GM12891 (cell line): ENCODE results near the gene YPEL2.

ENCODE experiments used
- DNase-seq: peaks from one replicate; pipeline ENCODE4 v3.0.0; 2011; ENCODE audit warnings: low spot score; ENCODE audit not compliant: insufficient read length
- FAIRE-seq: peaks from 2 replicates; lab custom pipeline; 2011; peaks lifted over from hg19 to GRCh38; lab: Jason Lieb, UNC
- PAX5 ChIP-seq: IDR thresholded peaks from 2 replicates; pipeline ENCODE4 v1.6.1; 2011; ENCODE audit warnings: low read length, moderate library complexity, mild to moderate bottlenecking; ENCODE audit not compliant: insufficient read depth, severe bottlenecking
- POLR2A ChIP-seq: IDR thresholded peaks from 2 replicates; pipeline ENCODE4 v1.6.1; 2011; ENCODE audit warnings: low read depth, low read length, control low read depth
- POLR2AphosphoS5 ChIP-seq: IDR thresholded peaks from 2 replicates; pipeline ENCODE4 v1.6.1; 2011; ENCODE audit warnings: low read depth, low read length, control low read depth
- POU2F2 ChIP-seq: IDR thresholded peaks from 2 replicates; pipeline ENCODE4 v1.6.1; 2011; ENCODE audit warnings: low read depth, mild to moderate bottlenecking, control low read depth, low read length, moderate library complexity
- SPI1 ChIP-seq: IDR thresholded peaks from 2 replicates; pipeline ENCODE4 v1.6.1; 2011; ENCODE audit warnings: low read depth, low read length, control low read depth
- TAF1 ChIP-seq: IDR thresholded peaks from 2 replicates; pipeline ENCODE4 v1.6.1; 2011; ENCODE audit warnings: low read depth, low read length, control low read depth

YPEL2 gene

DNA sequence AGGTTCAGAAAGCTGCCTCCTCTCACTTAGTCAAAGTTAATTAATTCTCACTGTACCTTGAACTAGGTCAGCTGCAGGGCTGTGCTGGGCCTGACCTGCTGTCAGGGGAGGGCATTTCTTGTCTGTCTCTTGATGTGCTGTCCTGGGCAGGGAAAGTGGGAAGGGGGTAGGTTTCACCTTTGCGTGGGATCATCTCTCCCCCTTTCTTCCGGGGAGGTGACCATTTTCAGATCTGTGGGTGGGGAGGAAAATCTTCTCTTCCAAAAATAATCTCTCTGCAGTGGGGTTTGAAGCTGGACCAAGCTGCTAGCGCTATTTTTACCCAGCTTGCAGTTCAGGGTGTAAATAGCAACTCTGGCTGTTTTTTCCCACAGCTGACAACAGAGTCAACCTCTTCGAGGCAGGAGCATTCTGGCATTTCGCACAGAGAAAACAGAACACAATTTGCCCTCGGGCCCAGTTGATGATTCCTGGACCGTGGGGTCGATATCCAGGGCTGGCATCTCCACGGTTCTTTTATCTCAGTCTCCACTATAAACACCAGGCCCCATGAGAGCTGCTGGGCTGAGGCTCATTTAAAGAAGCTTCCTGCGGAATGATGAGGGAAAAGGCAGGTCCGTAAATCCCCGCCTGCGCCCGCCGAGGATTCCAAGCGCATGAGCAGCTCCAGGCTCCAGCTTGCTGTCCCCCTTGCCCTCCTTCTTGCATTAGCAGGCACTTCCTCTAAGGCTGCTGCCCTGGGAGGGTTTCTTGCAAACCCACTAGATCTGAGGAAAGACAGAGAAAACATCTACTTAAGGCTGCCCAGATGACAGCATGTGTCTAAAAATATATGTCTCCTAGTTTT, 93.9 kb downstream of the YPEL2 start:
- FAIRE-seq (no peak), DNase-seq (no peak)
- TF ChIP-seq POLR2AphosphoS5 = no peak
- TF ChIP-seq POLR2A = no peak
- TF ChIP-seq SPI1 = no peak
- no peak for TF ChIP-seq PAX5
- no peak for TF ChIP-seq TAF1
- no peak for TF ChIP-seq POU2F2

DNA sequence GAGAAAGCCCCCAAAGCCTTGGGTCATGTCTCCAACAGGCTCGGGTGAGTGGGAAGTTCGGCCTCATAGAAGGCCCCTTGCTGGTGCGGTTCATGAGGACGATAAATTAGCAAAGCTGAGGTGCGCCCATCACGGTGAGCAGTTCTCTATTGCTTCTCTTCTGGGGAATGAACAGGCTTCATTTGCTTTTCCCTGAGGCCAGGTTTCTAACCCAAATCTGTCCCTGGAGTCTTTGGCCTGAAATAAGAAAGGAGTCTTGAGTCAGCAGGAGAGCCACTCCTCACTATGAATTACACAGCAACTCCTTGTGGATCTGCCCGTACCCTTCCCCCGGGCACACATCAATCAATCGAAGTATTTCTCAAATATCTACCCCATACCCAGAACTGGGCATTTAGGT, 94.6 kb downstream of the YPEL2 start:
- DNase-seq = no peak
- no peak for FAIRE-seq
- TF ChIP-seq PAX5 (no peak), POU2F2 (no peak), SPI1 (no peak), POLR2AphosphoS5 (no peak), TAF1 (no peak), POLR2A (no peak)

DNA sequence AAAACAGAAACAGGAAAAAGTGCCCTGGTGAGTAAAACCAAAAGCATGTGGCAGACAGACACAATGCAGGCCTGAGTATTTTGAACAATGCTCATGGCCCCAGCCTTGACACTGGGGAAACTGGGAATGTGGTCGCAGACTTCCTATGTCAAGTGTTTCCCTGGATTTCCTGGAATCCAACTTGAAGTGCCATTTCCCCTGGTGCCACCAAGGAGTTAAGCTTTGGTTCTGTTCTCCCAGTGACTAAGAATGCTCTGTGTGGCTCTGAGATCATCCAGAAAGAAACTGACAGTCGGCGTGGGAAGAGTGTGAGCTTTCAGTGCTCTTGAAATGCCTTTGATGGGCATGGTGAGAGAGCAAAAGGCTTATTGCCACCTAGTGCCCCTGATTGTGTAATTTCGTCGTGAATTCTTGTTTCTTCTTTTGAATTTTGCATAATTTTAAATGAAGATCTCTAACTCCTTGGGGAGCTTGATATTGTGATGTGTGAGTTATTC, 96.0 kb downstream of the YPEL2 start:
- no peak for TF ChIP-seq SPI1
- TF ChIP-seq POLR2AphosphoS5 = no peak
- no peak for TF ChIP-seq POLR2A
- TF ChIP-seq POU2F2 = no peak
- no peak for TF ChIP-seq PAX5
- no peak for TF ChIP-seq TAF1
- FAIRE-seq (no peak), DNase-seq (no peak)

DNA sequence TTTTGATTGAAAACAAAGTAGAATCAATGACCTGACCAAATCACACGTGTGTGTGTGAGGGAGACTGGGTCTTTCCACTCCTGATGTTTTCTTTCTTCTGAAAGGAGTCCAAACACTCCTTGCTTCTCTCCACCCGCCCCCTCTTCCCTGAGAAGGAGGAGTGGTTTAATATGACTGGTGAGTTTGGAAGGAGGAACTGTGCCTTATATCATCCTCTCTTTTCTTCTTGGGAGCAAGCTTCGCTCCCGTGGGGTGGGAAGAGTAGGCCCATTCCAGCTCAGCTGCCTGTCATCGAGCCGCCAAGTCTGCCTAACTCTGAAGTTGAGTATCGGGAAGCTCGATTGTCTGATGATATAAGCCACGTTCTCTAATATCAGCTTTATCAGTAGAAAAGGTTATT, 96.5 kb downstream of the YPEL2 start:
- no peak for DNase-seq
- TF ChIP-seq POU2F2 = no peak
- TF ChIP-seq POLR2AphosphoS5 = no peak
- no peak for TF ChIP-seq TAF1
- TF ChIP-seq POLR2A = no peak
- TF ChIP-seq SPI1 = no peak
- FAIRE-seq = no peak

DNA sequence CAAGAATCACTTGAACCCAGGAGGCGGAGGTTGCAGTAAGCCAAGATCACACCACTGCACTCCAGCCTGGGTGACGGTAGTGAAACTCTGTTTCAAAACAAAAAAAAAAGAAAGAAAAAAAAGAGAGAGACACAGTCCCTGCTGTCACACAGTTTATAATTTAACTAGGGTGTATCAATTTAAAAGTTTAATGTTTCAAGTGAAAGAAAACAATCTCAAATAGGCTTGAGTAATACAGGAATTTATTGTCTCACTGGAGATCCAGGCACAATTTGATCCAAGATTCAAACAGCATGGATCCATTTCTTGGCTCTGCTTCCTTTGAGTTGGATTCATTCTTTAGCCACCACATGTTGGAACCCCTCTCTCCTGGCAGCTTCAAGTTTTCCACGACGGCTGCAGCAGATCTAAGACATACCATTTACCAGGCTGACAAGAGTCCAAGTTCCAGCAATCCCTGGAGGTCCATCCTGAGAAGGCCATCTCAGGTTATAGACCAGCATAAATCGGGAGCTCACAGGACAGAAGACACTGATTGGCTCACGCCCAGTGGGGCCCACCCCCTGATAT, 97.5 kb downstream of the YPEL2 start:
- TF ChIP-seq POU2F2 (no peak), TAF1 (no peak)
- FAIRE-seq = no peak
- no peak for DNase-seq

DNA sequence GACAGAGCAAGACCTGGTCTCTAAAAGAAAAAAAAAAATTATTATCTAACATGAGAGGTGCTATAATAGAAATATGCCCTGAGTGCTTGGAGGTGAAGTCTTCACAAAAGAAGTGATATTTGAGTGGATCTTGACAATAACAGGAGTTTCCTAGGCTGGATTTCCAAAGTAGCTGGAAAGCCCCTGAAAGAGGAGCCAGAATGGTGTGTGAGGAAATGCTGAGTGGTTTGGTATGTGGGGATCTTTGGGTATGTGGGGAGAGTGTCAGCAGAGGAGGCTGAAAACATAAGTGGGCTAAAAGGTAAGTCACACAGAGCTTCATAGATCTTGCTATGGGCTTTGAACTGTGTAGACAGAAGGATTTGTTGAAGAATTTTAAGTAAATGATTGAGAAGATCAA, 100.1 kb downstream of the YPEL2 start:
- DNase-seq (no peak), FAIRE-seq (no peak)
- TF ChIP-seq POU2F2 = no peak
- TF ChIP-seq TAF1 = no peak
- TF ChIP-seq POLR2AphosphoS5 = no peak
- no peak for TF ChIP-seq SPI1
- no peak for TF ChIP-seq POLR2A
- no peak for TF ChIP-seq PAX5

DNA sequence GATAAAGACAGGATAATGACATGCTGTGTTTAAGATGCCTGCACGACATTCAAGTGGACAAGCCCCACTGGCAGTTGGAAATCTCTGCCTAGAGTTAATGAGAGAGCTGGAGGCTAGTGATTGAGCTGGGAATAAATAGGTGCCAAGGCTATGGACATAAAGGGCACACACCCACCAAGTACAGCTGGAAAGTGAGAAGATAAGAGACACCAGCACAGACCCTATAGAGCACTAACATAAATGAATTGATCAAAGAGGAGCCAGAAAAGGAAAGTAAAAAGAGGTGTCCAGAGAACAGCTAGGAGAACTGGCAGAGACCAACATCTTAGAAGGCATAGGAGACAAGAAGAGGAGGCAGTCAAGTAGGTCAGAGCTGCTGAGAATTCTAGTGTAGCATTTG, 101.2 kb downstream of the YPEL2 start:
- no peak for DNase-seq
- no peak for FAIRE-seq

DNA sequence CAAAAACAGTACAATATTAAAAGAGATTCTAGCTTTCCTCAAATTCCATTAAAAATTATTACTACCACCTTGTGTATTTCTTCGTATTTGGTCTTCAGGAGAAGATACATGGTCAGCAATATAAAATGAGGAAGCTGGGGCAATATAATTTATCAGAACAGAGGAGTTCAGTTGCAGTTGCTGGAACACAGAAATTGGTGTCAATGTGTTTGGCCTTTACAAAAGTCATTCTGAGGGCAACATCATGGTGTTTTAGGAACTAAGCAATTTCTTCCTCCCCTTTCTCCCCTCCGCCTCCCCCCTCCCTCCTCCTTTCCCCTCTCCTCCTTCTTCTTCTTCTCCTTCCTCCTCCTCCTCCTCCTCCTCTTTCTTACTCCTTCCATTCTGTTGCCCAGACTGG, 102.1 kb downstream of the YPEL2 start:
- FAIRE-seq (no peak), DNase-seq (no peak)
- TF ChIP-seq PAX5 (no peak), TAF1 (no peak), POLR2A (no peak), SPI1 (no peak), POLR2AphosphoS5 (no peak), POU2F2 (no peak)

More for the DNA sequence above, 101.2 kb downstream of the YPEL2 start:
- no peak for TF ChIP-seq PAX5
- TF ChIP-seq TAF1 = no peak
- no peak for TF ChIP-seq POU2F2
- no peak for TF ChIP-seq POLR2AphosphoS5
- TF ChIP-seq SPI1 = no peak
- no peak for TF ChIP-seq POLR2A

DNA sequence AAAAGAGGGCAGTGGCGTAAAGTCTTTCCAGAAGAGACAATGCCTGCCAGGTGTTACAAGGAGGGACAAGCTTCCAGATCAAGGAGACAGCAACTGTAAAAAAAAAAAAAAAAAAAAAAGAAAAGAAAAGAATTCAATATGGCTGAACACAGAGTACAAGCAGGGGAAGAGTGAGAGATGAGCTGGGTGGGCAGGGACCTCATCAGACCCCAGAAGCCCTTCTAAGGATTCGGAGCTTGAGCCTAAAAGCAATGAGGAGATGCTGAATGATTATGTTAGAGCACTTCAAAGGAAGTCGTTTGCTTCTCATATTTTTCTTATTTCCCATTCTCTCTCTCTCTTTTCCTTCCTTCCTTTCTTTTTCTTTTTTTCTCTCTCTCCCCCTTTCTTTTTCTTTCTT, 103.0 kb downstream of the YPEL2 start:
- no peak for FAIRE-seq
- DNase-seq = no peak
- TF ChIP-seq POLR2AphosphoS5 (no peak), TAF1 (no peak), SPI1 (no peak), PAX5 (no peak), POLR2A (no peak), POU2F2 (no peak)

DNA sequence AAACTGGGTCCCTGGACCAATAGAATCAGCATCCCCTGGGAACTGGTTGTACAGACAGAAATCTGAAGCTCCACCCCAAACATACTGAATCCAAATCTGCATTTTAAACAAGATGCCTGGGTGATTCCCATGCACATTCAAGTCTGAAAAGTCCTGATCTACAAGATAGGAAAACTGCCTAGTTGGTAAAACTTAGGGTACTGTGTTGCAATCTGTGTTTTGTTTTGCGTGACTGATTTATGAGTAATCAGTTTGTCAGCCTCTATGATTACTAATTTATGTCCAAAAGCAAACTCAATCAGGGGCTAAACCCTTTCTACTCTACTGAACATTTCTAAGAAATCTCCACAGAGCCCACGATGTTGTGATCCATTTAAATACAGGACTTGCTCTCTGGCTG, 103.8 kb downstream of the YPEL2 start:
- no peak for TF ChIP-seq POLR2A
- no peak for TF ChIP-seq PAX5
- TF ChIP-seq SPI1 = no peak
- TF ChIP-seq TAF1 = no peak
- TF ChIP-seq POU2F2 = no peak
- no peak for TF ChIP-seq POLR2AphosphoS5
- FAIRE-seq = no peak
- DNase-seq = no peak
